Vagina (tissue), 2 donors: ENCODE measurements around the gene DLG5. TPM values are rescaled to one million over a fixed set of nuclear protein-coding genes. Genes with fewer than 3 reads are reported as not detected.

Experiments
- DNase-seq, 2 donors: peaks; one replicate each; pipeline ENCODE4 v3.0.0-alpha.2; 2017; ENCODE audit errors: extremely low spot score in 2 of 2
- H3K27ac ChIP-seq: fragments of 200-600 bp; sonication (generic); one replicate; pipeline ENCODE4 v1.5.1; 2019
- H3K27me3 ChIP-seq: fragments of 200-600 bp; sonication (generic); one replicate; pipeline ENCODE4 v1.5.1; 2019
- H3K36me3 ChIP-seq, 2 donors: fragments of 200-600 bp; sonication (generic); one replicate each; pipeline ENCODE4 v1.5.1; 2017 to 2019
- H3K4me1 ChIP-seq: fragments of 200-600 bp; sonication (generic); one replicate; pipeline ENCODE4 v1.5.1; 2019
- H3K4me3 ChIP-seq, 2 donors: fragments of 200-600 bp; sonication (generic); 1 replicate in 1 of 2; 2 replicates in 1 of 2; pipeline ENCODE4 v1.5.1; 2016 to 2019
- H3K9me3 ChIP-seq: fragments of 200-600 bp; sonication (generic); one replicate; pipeline ENCODE4 v1.5.1; 2019
- CTCF ChIP-seq, 3 experiments: fragments of 450-650 bp in 2 of 3; fragments of 200-600 bp in 1 of 3; sonication (generic) in 1 of 3; IDR thresholded peaks; one replicate each; pipeline ENCODE4 v1.5.1; 2017 to 2019; ENCODE audit warnings: antibody characterized with exemption in 3 of 3, mild to moderate bottlenecking in 2 of 3, moderate library complexity in 2 of 3
- POLR2A ChIP-seq, 2 donors: fragments of 450-650 bp; IDR thresholded peaks; one replicate each; pipeline ENCODE4 v1.6.1; 2017; ENCODE audit warnings: antibody characterized with exemption in 2 of 2, mild to moderate bottlenecking in 2 of 2, moderate library complexity in 2 of 2
- POLR2AphosphoS5 ChIP-seq, 2 donors: sonication (generic); formaldehyde crosslinking; IDR thresholded peaks; one replicate each; pipeline ENCODE4 v1.9.0; 2017; ENCODE audit warnings: antibody characterized with exemption in 2 of 2, mild to moderate bottlenecking in 2 of 2, low read depth in 1 of 2; ENCODE audit not compliant: insufficient read depth in 1 of 2
- intact Hi-C: fragments of 100-400 bp; cut with DNase I; formaldehyde crosslinking; loops from one replicate; pipeline ENCODE4 v1.15.1; 2023
- total RNA-seq: library from RNA; depleted of rRNA; stranded (reverse); fragments of >200 nt; gene quantifications from one replicate; pipeline ENCODE4 v1.2.3, GENCODE V29; 2016

The DLG5 gene
- total RNA-seq, 1 donor from 2014 or later = 57.5 TPM

DNA sequence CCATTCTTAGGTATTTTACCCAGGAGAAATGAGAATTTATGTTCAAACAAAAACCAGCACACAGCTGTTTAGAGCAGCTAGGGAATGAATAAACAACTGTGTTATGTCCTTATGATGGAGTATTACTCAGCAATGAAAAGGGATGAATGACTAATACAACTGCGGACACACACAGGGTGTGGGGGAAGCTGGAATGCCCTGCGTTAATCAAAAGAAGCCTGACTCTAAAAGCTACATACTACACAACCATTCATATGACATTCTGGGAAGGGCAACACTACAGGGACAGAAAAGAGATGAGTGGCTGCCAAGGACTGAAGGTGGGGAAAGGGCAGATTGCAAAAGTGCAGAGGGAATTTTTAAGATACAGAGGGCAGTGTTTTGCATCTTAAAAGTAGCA lies 64.0 kb downstream of the DLG5 start:
- peaks cover 47% of the 10 kb centered on the region for H3K4me1 ChIP-seq
- H3K27me3 ChIP-seq = no peaks in the 10 kb centered on the region
- no peaks in the 10 kb centered on the region for H3K9me3 ChIP-seq
- H3K36me3 ChIP-seq = no peaks in the 10 kb centered on the region
- no peak for DNase-seq
- H3K4me3 ChIP-seq = no peak overlapping the region
- H3K27ac ChIP-seq = no peak overlapping the region
- intact Hi-C loops = no loop called here
- TF ChIP-seq POLR2A (IDR thresholded peaks at IDR 0.05) (no peak), CTCF (IDR thresholded peaks at IDR 0.05) (no peak), POLR2AphosphoS5 (IDR thresholded peaks at IDR 0.05; ENCODE audit: insufficient read depth in 1 of 2, low read depth in 1 of 2) (no peak)

DNA sequence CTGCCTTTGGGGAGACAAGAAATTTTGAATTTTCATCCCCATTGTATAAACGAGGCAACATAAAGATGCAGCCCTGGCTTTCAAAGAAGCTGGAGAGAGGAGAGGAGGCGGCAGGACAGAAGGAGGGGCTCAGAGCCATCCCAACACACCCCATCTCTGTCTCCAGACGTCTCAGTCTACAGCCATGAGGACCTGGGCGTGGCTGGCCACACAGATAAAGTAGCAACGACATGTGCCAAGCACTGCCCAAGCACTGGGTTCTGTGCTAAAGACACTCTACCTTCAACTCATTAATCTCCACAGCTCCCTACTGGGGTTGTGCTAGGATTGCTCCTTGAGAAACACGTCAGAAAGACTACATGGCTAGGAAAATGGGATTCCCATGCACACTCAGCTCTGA lies 65.2 kb downstream of the DLG5 start:
- Histone ChIP-seq H3K4me1 (peaks cover 49% of the 10 kb centered on the region), H3K4me3 (no peak overlapping the region), H3K9me3 (no peaks in the 10 kb centered on the region), H3K27me3 (no peaks in the 10 kb centered on the region), H3K27ac (no peak overlapping the region), H3K36me3 (peaks cover 0 to 5% of the 10 kb centered on the region in 2 donors)
- DNase-seq = no peak
- intact Hi-C loops = no loop called here
- no peak for TF ChIP-seq CTCF (IDR thresholded peaks at IDR 0.05)
- no peak for TF ChIP-seq POLR2A (IDR thresholded peaks at IDR 0.05)
- TF ChIP-seq POLR2AphosphoS5 (IDR thresholded peaks at IDR 0.05; ENCODE audit: insufficient read depth in 1 of 2, low read depth in 1 of 2) = no peak

DNA sequence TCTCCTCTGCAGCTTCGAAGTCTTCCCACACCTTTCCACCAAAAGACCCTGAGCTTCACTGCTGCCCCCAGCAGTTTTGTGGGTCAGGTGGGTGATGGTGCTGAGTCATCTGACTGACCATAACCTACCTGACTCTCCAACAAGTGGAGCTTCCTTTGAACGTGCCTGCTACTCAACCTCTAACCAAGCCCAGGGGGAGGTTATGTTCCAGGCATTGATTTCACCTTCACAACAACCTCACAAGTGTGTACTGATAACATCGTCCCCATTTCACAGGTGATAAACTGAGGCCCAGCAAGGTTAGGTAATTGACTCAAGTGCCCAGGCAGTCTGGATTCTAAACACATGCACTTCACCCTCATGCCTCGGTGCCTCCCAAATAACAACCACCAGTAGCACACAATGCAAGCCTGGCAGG lies 66.7 kb downstream of the DLG5 start:
- Histone ChIP-seq H3K4me3 (no peak overlapping the region), H3K27me3 (no peaks in the 10 kb centered on the region), H3K4me1 (peaks cover 49% of the 10 kb centered on the region), H3K36me3 (peaks cover 0 to 10% of the 10 kb centered on the region in 2 donors), H3K9me3 (no peaks in the 10 kb centered on the region), H3K27ac (no peak overlapping the region)
- DNase-seq = no peak
- intact Hi-C loops = loop anchor here (10.0 kb wide), 1 partner anchor 165 kb away; the partner anchor contains the start of gene POLR3A
- TF ChIP-seq POLR2A (IDR thresholded peaks at IDR 0.05) (no peak), POLR2AphosphoS5 (IDR thresholded peaks at IDR 0.05; ENCODE audit: insufficient read depth in 1 of 2, low read depth in 1 of 2) (no peak), CTCF (IDR thresholded peaks at IDR 0.05) (no peak)

DNA sequence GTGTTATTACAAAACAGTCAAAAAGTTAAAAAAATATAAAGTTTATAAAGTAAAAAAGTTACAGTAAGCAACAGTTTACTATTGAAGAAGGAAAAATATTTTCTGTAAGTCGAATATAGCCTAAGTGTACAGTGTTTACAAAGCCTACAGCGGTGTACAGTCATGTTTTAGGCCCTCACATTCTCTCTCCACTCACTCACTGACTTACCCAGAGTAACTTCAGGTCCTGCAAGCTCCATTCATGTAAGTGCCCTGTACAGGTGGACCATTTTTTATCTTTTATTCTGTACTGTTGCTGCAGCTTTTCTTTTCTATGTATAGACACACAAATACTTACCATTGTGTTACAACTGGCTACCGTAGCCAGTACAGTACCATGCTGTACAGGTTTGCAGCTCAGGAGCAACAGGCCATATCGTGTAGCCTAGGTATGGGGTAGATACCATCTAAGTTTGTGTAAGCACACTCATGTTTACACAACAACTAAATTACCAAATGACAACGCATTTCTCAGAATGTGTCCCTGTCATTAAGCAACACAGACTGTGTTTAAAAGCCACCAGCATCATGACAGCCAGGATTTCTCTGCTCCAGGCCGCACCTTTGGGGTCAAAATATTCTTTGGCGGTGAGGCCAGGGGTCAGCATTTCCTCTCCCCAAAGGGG lies 67.2 kb downstream of the DLG5 start:
- Histone ChIP-seq H3K27me3 (no peaks in the 10 kb centered on the region), H3K4me3 (no peak overlapping the region), H3K27ac (no peak overlapping the region), H3K36me3 (peaks cover 0 to 10% of the 10 kb centered on the region in 2 donors), H3K9me3 (no peaks in the 10 kb centered on the region), H3K4me1 (peaks cover 44% of the 10 kb centered on the region)
- DNase-seq = no peak
- intact Hi-C loops = loop anchor here (10.0 kb wide), 1 partner anchor 165 kb away; the partner anchor contains the start of gene POLR3A
- no peak for TF ChIP-seq POLR2A (IDR thresholded peaks at IDR 0.05)
- no peak for TF ChIP-seq CTCF (IDR thresholded peaks at IDR 0.05)
- no peak for TF ChIP-seq POLR2AphosphoS5 (IDR thresholded peaks at IDR 0.05; ENCODE audit: insufficient read depth in 1 of 2, low read depth in 1 of 2)

GRCh38 chr10:77857272-77857671 lies 69.3 kb downstream of the DLG5 start:
- Histone ChIP-seq H3K36me3 (peaks cover 0 to 17% of the 10 kb centered on the region in 2 donors), H3K4me1 (peaks cover 42% of the 10 kb centered on the region), H3K27ac (no peak overlapping the region), H3K9me3 (no peaks in the 10 kb centered on the region), H3K4me3 (no peak overlapping the region), H3K27me3 (no peaks in the 10 kb centered on the region)
- TF ChIP-seq POLR2AphosphoS5 (IDR thresholded peaks at IDR 0.05; ENCODE audit: insufficient read depth in 1 of 2, low read depth in 1 of 2) (peak in 1 of 2 donors; percentile 21), CTCF (IDR thresholded peaks at IDR 0.05) (no peak)
- intact Hi-C loops = loop anchor here (10.0 kb wide), 1 partner anchor 168 kb away; the partner anchor contains the start of gene POLR3A
- no peak for DNase-seq
